Adrenal gland (tissue), 5 donors: ENCODE results near the gene GADD45B.

Experiments
- CTCF ChIP-seq, 6 experiments: fragments of 450-650 bp in 4 of 6; fragments of 200-600 bp in 2 of 6; sonication (generic) in 1 of 6; IDR thresholded peaks; 1 replicate in 5 of 6; 2 replicates in 1 of 6; pipeline versions ENCODE4 v1.5.1 to v1.8.0; 2016 to 2021; ENCODE audit warnings: antibody characterized with exemption in 6 of 6, mild to moderate bottlenecking in 2 of 6, moderate library complexity in 1 of 6
- POLR2A ChIP-seq, 2 donors: fragments of 450-650 bp; IDR thresholded peaks; one replicate each; pipeline ENCODE4 v1.6.1; 2017; ENCODE audit warnings: antibody characterized with exemption in 2 of 2, mild to moderate bottlenecking in 2 of 2, moderate library complexity in 1 of 2
- donor health status: DM: no; HTN: no; CAD: no.

DNA sequence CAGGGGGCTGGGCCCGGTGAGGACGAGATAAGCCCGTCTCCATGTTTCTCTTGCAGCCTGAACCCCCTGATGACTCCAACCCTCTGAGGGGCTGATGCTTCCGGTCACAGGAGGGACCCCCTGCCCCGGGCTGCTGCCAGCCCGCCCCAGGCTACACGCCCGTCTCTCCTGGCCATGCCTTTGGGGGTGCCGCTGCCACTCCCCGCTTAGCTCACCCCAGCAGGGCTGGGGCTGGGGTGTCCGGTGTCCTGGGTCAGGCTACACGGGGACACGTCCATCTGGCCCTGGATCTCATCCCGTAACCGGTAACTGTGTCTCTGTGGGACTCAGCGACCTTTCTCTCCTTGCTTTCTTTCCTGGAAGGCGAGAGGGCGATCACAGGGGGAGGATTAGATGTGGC, 40.8 kb downstream of the GADD45B start:
- no peak for TF ChIP-seq CTCF (IDR thresholded peaks at IDR 0.05)
- no peak for TF ChIP-seq POLR2A (IDR thresholded peaks at IDR 0.05)
